Endothelial cell of umbilical vein (primary cell): Measurements from ENCODE around the gene AMMECR1.

ENCODE experiments used
- CTCF ChIP-seq, 2 donors: IDR thresholded peaks; 1 replicate in 1 of 2; 2 replicates in 1 of 2; pipeline ENCODE4 v1.5.1; 2011; ENCODE audit warnings: low read length in 2 of 2, mild to moderate bottlenecking in 2 of 2, moderate library complexity in 2 of 2, control low read depth in 1 of 2, inconsistent platforms in 1 of 2, low read depth in 1 of 2; ENCODE audit not compliant: insufficient read depth in 1 of 2; ENCODE audit errors: extremely low read depth in 1 of 2
- EZH2 ChIP-seq: IDR thresholded peaks from 2 replicates; pipeline ENCODE4 v1.6.1; 2012; ENCODE audit warnings: borderline replicate concordance, low read depth, mild to moderate bottlenecking, moderate library complexity, low read length, inconsistent platforms; ENCODE audit not compliant: severe bottlenecking
- FOS ChIP-seq: IDR thresholded peaks from 2 replicates; pipeline ENCODE4 v1.6.1; 2011; ENCODE audit warnings: mild to moderate bottlenecking, low read length, moderate library complexity, borderline replicate concordance; ENCODE audit not compliant: insufficient read depth
- GATA2 ChIP-seq: IDR thresholded peaks from 2 replicates; pipeline ENCODE4 v1.7.0; 2011; ENCODE audit warnings: low read depth, mild to moderate bottlenecking, moderate library complexity, mixed read lengths, low read length; ENCODE audit not compliant: insufficient read length, insufficient read depth
- MAX ChIP-seq: IDR thresholded peaks from 2 replicates; pipeline ENCODE4 v1.6.1; 2011; ENCODE audit not compliant: insufficient read depth, insufficient read length
- POLR2A ChIP-seq: IDR thresholded peaks from 2 replicates; pipeline ENCODE4 v1.6.1; 2012; ENCODE audit warnings: low read depth, mild to moderate bottlenecking, control low read depth, low read length
- POLR2AphosphoS5 ChIP-seq: IDR thresholded peaks from 2 replicates; pipeline ENCODE4 v1.6.1; 2012; ENCODE audit warnings: low read depth, mild to moderate bottlenecking, control low read depth, low read length, moderate library complexity; ENCODE audit not compliant: insufficient read depth

GRCh38 chrX:110168585-110168984 lies 149.3 kb downstream of the AMMECR1 start:
- TF ChIP-seq POLR2A (no peak), EZH2 (no peak), CTCF (IDR thresholded peaks at IDR 0.05; ENCODE audit: extremely low read depth in 1 of 2, insufficient read depth in 1 of 2, low read depth in 1 of 2, low read length in 2 of 2) (no peak), FOS (no peak), MAX (no peak), GATA2 (no peak), POLR2AphosphoS5 (no peak)
